NCI-H446 treated with DMSO at 0.1 percent for 48 hours (cell line): ENCODE results near the gene CHRNA9.

ENCODE experiments used
- DNase-seq: peaks from one replicate; lab custom pipeline; 2025; lab: John Stamatoyannopoulos, UW

CHRNA9 gene

GRCh38 chr4:40308528-40309122 is 26.5 kb upstream of the CHRNA9 start:
- no peak for DNase-seq

- DNase-seq = no peak
Observed at GRCh38 chr4:40309250-40309774, 25.8 kb upstream of the CHRNA9 start.

DNA sequence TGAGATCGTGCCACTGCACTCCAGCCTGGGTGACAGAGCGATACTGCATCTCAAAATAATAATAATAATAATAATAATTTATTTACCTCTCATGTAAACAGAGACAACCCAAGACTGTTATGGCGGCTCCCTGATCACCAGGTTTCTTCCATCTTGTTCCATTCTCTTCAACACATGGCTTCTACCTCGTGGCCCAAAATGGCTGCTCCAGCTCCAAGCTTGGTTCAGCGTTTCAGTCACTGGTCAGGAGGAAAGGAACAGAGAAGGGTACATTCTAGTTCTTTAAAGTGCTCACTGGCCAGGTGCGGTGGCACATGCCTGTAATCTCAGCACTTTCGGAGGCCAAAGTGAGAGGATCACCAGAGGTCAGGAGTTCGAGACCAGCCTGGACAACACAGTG is 24.9 kb upstream of the CHRNA9 start:
- DNase-seq = no peak

GRCh38 chr4:40311811-40312346 is 23.3 kb upstream of the CHRNA9 start:
- no peak for DNase-seq

GRCh38 chr4:40314951-40315350 is 20.2 kb upstream of the CHRNA9 start:
- DNase-seq = no peak

GRCh38 chr4:40316333-40316781 is 18.8 kb upstream of the CHRNA9 start:
- DNase-seq = no peak

DNA sequence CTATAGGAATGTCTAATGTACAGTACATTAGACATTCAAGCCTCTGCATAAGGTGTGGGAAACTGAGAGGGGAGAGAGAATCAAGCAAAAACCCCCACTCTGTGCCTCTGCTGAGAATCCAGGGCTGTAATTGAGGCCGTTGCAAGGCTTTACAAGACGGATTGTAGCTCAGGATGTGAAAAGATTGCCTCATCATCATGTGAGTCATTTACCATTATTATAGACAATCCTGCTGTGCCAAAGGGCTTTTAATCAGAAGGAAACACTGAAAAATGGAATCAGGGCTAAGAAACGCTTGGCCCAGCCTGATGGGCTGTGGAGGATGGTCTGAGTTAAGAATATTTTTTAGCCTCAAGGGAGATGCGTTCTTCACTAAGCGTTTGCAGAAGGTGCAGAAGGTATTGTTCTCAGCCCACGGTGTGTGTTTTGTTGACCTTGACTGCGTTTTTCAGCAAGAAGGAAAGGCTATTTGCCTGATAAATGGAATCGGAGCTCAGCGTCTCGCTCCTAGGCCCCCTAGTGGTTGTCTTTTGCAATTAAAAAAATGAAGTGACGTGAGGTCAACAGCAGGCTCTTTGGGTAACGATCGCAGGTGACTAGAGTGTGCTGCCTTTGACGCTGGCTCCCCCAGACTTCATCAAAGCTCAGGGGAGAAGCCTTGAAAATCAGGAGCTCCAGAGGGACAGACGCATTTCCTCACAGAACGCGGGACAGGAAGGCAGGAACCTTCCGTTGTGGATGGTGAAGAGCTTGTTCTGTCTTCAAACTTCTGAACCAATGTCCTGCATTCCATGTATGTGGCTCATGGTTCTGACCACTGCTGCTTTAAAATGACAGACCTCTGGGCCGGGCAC is 18.1 kb upstream of the CHRNA9 start:
- no peak for DNase-seq

- no peak for DNase-seq
Observed at GRCh38 chr4:40317916-40318658, 17.0 kb upstream of the CHRNA9 start.

- no peak for DNase-seq
Observed at GRCh38 chr4:40321574-40322275, 13.4 kb upstream of the CHRNA9 start.

- DNase-seq = no peak
Observed at GRCh38 chr4:40322811-40323210, 12.3 kb upstream of the CHRNA9 start.

GRCh38 chr4:40323866-40324265 is 11.3 kb upstream of the CHRNA9 start:
- no peak for DNase-seq

DNA sequence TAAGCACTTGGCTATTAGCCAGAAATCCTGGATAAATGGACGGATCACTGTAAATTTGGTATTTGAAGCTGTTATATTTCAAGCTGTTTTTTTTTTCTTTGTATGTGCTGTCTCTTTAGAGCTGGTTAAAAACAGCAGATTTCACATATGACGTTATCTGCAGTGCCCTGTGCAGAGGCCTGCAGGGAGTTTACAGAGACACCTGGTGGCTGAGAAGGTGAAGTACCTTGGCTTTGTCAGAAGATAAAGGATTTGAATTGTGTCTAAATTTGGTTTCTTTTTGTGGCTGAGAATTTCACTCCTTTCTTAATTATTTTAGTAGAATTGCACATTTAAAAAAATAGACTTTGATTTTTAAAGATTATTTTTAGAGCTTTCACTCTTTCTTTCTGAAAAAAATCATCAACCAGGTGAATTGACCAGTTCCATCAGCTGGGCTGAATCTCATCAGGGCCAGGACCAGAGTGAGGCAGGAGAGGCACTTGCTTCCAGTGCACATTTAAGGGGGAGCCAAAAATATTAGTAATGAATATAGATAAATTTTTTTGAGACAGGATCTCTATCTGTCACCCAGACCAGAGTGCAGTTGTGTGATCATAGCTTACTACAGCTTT is 9.6 kb upstream of the CHRNA9 start:
- peak; percentile 4 for DNase-seq

GRCh38 chr4:40327340-40327739 is 7.8 kb upstream of the CHRNA9 start:
- no peak for DNase-seq

DNA sequence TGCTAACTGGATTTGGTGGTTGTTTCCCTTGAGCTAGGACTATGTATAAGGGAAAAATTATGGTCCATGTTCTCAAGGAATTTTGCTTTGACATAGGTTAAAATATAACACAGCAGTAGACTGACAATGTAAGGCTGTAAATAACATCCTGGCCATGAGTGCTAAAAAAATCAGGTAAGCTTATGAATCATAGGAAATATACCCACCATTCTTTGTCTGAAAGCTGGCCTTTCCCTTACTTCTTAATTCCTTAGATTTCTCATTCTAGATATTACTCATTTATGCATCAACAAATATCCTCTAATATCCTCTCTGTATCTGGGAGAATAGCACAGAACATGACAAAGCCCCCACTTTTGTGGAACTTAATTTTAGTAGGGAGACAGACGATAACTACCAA is 6.8 kb upstream of the CHRNA9 start:
- no peak for DNase-seq

- DNase-seq = no peak
Observed at GRCh38 chr4:40329805-40330204, 5.3 kb upstream of the CHRNA9 start.

DNA sequence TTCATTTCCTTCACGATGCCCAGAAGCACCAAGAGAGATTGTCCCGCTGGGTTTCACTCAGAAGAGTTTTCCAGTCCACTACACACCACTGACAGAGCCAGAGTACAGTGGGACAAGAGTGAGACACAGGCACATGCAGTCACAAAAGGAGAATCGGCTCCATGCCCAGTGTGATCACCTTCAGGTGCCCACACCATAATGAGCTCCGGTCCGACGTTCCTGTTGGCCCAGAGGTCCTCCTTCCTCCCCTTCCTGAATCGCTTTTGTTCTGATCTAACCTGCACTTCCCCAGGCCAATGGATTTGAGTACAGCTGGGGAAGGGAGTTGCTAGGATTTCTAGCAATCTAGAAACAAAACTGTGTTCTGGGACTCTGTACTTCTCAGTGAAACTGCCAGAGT is 4.6 kb upstream of the CHRNA9 start:
- no peak for DNase-seq

GRCh38 chr4:40331101-40331745 is 3.9 kb upstream of the CHRNA9 start:
- DNase-seq = no peak

DNA sequence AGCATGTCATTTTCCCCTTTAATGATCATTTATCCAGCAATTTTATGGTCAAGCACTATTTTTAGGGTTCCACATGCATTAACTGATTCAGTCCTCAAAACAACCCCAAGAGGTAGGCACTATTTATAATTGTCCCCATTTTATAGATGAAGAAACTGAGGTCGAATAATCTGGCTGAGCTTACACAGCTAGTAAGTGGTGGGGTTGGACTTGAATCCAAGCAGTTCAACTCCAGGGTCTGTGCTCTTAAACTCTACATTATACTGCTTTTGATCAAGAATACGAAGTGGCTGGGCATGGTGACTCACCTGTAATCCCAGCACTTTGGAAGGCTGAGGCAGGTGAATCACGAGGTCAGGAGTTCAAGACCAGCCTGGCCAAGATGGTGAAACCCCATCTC is 3.2 kb upstream of the CHRNA9 start:
- DNase-seq = no peak

- no peak for DNase-seq
Observed at GRCh38 chr4:40333921-40334352, 1.2 kb upstream of the CHRNA9 start.

DNA sequence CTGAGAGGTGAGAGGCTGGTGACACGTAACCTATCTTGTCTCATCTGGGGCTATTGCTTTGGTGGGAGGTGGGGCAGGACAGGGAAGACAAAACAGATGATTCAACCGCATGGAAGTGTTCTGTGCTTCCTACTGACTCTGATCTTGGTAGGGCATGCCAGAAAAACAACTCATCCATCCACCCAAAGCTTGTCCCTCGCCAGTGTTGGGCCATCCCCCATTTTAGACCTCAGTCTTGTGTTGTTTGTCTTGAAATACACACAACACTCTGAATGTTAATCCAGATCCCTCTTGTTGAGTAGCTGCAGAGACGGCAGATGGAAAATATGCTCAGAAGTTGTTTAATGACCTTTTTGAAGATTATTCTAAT is 377 bp downstream of the CHRNA9 start:
- DNase-seq = no peak

- DNase-seq = no peak
Observed at GRCh38 chr4:40337051-40337450, 1.9 kb downstream of the CHRNA9 start.
